Activated CD4-positive, alpha-beta memory T cell treated with anti-CD3 and anti-CD28 coated beads for 36 hours (primary cell): ENCODE data around the gene LTF. TPM values are rescaled to one million over a fixed set of nuclear protein-coding genes. Genes with fewer than 3 reads are reported as not detected.
"Not testable (repeated sequence)": the region's sequence is repeated elsewhere in the genome, so short reads cannot be mapped to it uniquely, and the experiment has no call there.

Experiments
- CTCF ChIA-PET: fragments of 350-600 bp; sonication (Branson Sonifier 250); formaldehyde crosslinking; loops from one replicate; lab custom pipeline; 2021; ENCODE audit warnings: antibody characterized with exemption, inconsistent platforms; lab: Charles Lee
- POLR2A ChIA-PET: fragments of 350-600 bp; sonication (Branson Sonifier 250); formaldehyde crosslinking; loops from one replicate; lab custom pipeline; 2021; ENCODE audit warnings: antibody characterized with exemption; lab: Charles Lee
- DNase-seq: peaks from one replicate; pipeline ENCODE4 v3.0.0-alpha.2; 2020
- H3K27ac Mint-ChIP-seq: one replicate; pipeline ENCODE4 v1.8.0; 2021; ENCODE audit warnings: mixed read lengths
- H3K27me3 Mint-ChIP-seq: one replicate; pipeline ENCODE4 v1.8.0; 2021; ENCODE audit warnings: mixed read lengths
- H3K36me3 Mint-ChIP-seq: one replicate; pipeline ENCODE4 v1.8.0; 2021; ENCODE audit warnings: mixed read lengths
- H3K4me1 Mint-ChIP-seq: one replicate; pipeline ENCODE4 v1.8.0; 2021; ENCODE audit warnings: low read depth, mixed read lengths
- H3K4me3 Mint-ChIP-seq: one replicate; pipeline ENCODE4 v1.8.0; 2021; ENCODE audit warnings: mild to moderate bottlenecking, mixed read lengths
- H3K9me3 Mint-ChIP-seq: one replicate; pipeline ENCODE4 v1.8.0; 2021; ENCODE audit warnings: mixed read lengths
- intact Hi-C: fragments of 100-400 bp; cut with micrococcal nuclease; formaldehyde crosslinking; loops from one replicate; pipeline ENCODE4 v1.15.1; 2023
- total RNA-seq, 2 experiments: library from RNA; stranded (reverse); gene quantifications; one replicate each; pipeline ENCODE4 v1.2.3, GENCODE V29; 2021

Gene LTF
- total RNA-seq, 2 experiments from 2014 or later = not detected

- peaks cover 5% of the 10 kb centered on the region for H3K4me1 Mint-ChIP-seq
- no peaks in the 10 kb centered on the region for H3K27me3 Mint-ChIP-seq
- DNase-seq = no peak
- POLR2A ChIA-PET = no interaction called here
- H3K27ac Mint-ChIP-seq = no peak overlapping the region
- no peak overlapping the region for H3K4me3 Mint-ChIP-seq
- no peaks in the 10 kb centered on the region for H3K36me3 Mint-ChIP-seq
- CTCF ChIA-PET = interaction anchor here (1.0 to 5.0 kb wide), 3 partner anchors 10 to 131 kb away, joined by 3 to 40 read pairs (median 37); no protein-coding TSS in a partner anchor
- H3K9me3 Mint-ChIP-seq = peaks cover 3% of the 10 kb centered on the region
- intact Hi-C loops = no loop called here
These were observed 34.3 kb upstream of the LTF start for GRCh38 chr3:46498916-46499519.

- Mint-ChIP-seq H3K36me3 (no peaks in the 10 kb centered on the region), H3K4me3 (no peak within 1 kb of the TSS), H3K4me1 (peaks cover 3% of the 10 kb centered on the region), H3K27me3 (no peaks in the 10 kb centered on the region), H3K27ac (no peak within 1 kb of the TSS), H3K9me3 (no peaks in the 10 kb centered on the region)
- ChIA-PET POLR2A (no interaction called here), CTCF (interaction anchor here (0.6 to 5.0 kb wide), 6 partner anchors 9 to 1181 kb away, joined by 3 to 40 read pairs (median 12); no protein-coding TSS in a partner anchor)
- intact Hi-C loops = no loop called here
- no peak for DNase-seq
These were observed 33.0 kb upstream of the LTF start, which contains the start of gene RTP3 for GRCh38 chr3:46497556-46498265. RTP3 (plus strand) TSS chr3:46497976; CDS start chr3:46498063, 87 bp downstream.

GRCh38 chr3:46496746-46497555 is 32.2 kb upstream of the LTF start:
- no peaks in the 10 kb centered on the region for H3K27me3 Mint-ChIP-seq
- H3K4me3 Mint-ChIP-seq = no peak overlapping the region
- no peaks in the 10 kb centered on the region for H3K9me3 Mint-ChIP-seq
- H3K36me3 Mint-ChIP-seq = no peaks in the 10 kb centered on the region
- ChIA-PET CTCF (interaction anchor here (0.9 to 5.0 kb wide), 9 partner anchors 8 to 320 kb away, joined by 3 to 40 read pairs (median 4); no protein-coding TSS in a partner anchor), POLR2A (no interaction called here)
- peak; percentile 62 for DNase-seq
- no peak overlapping the region for H3K27ac Mint-ChIP-seq
- H3K4me1 Mint-ChIP-seq = peaks cover 3% of the 10 kb centered on the region
- intact Hi-C loops = loop anchor here (1.0 kb wide), 1 partner anchor 61 kb away; no protein-coding TSS in a partner anchor

- POLR2A ChIA-PET = no interaction called here
- intact Hi-C loops = loop anchor here (1.0 kb wide), 1 partner anchor 62 kb away; no protein-coding TSS in a partner anchor
- no peak for DNase-seq
These were observed 31.3 kb upstream of the LTF start for GRCh38 chr3:46495901-46496456.

GRCh38 chr3:46494491-46494890 is 29.8 kb upstream of the LTF start:
- H3K4me1 Mint-ChIP-seq, H3K4me3 Mint-ChIP-seq, H3K27me3 Mint-ChIP-seq, DNase-seq, H3K9me3 Mint-ChIP-seq, H3K36me3 Mint-ChIP-seq, POLR2A ChIA-PET, CTCF ChIA-PET, H3K27ac Mint-ChIP-seq, intact Hi-C loops: not testable (repeated sequence)

More at GRCh38 chr3:46495901-46496456, 31.3 kb upstream of the LTF start:
- H3K4me1 Mint-ChIP-seq = peaks cover 3% of the 10 kb centered on the region
- H3K9me3 Mint-ChIP-seq = no peaks in the 10 kb centered on the region
- H3K4me3 Mint-ChIP-seq = no peak overlapping the region
- no peaks in the 10 kb centered on the region for H3K36me3 Mint-ChIP-seq
- CTCF ChIA-PET = interaction anchor here (0.6 to 4.7 kb wide), 8 partner anchors 13 to 1151 kb away, joined by 3 to 37 read pairs (median 4); no protein-coding TSS in a partner anchor
- no peak overlapping the region for H3K27ac Mint-ChIP-seq
- H3K27me3 Mint-ChIP-seq = no peaks in the 10 kb centered on the region

- Mint-ChIP-seq H3K4me3 (no peak overlapping the region), H3K36me3 (no peaks in the 10 kb centered on the region), H3K9me3 (no peaks in the 10 kb centered on the region), H3K27ac (no peak overlapping the region), H3K4me1 (peaks cover 11% of the 10 kb centered on the region), H3K27me3 (no peaks in the 10 kb centered on the region)
- intact Hi-C loops = no loop called here
- ChIA-PET POLR2A (no interaction called here), CTCF (interaction anchor here (1.4 to 7.0 kb wide), 3 partner anchors 9 to 137 kb away, joined by 4 to 168 read pairs (median 8); no protein-coding TSS in a partner anchor)
- DNase-seq = no peak
These were observed 28.3 kb upstream of the LTF start for GRCh38 chr3:46492890-46493547.

GRCh38 chr3:46491089-46492070 is 26.7 kb upstream of the LTF start:
- intact Hi-C loops = no loop called here
- ChIA-PET POLR2A (no interaction called here), CTCF (interaction anchor here (0.9 to 7.0 kb wide), 4 partner anchors 10 to 139 kb away, joined by 3 to 168 read pairs (median 6); no protein-coding TSS in a partner anchor)
- H3K9me3 Mint-ChIP-seq = no peaks in the 10 kb centered on the region
- H3K4me1 Mint-ChIP-seq = peaks cover 11% of the 10 kb centered on the region
- no peak overlapping the region for H3K27ac Mint-ChIP-seq
- no peaks in the 10 kb centered on the region for H3K27me3 Mint-ChIP-seq
- no peaks in the 10 kb centered on the region for H3K36me3 Mint-ChIP-seq
- DNase-seq = no peak
- H3K4me3 Mint-ChIP-seq = no peak overlapping the region

- no peak for DNase-seq
- Mint-ChIP-seq H3K27me3 (no peaks in the 10 kb centered on the region), H3K9me3 (no peaks in the 10 kb centered on the region), H3K27ac (no peak overlapping the region), H3K36me3 (no peaks in the 10 kb centered on the region), H3K4me3 (no peak overlapping the region), H3K4me1 (peaks cover 11% of the 10 kb centered on the region)
- ChIA-PET CTCF (interaction anchor here (0.5 to 7.0 kb wide), 10 partner anchors 12 to 140 kb away, joined by 3 to 250 read pairs (median 10); no protein-coding TSS in a partner anchor), POLR2A (no interaction called here)
- intact Hi-C loops = no loop called here
These were observed 25.8 kb upstream of the LTF start for GRCh38 chr3:46490338-46491084.

GRCh38 chr3:46489875-46490274 is 25.2 kb upstream of the LTF start:
- H3K36me3 Mint-ChIP-seq = no peaks in the 10 kb centered on the region
- CTCF ChIA-PET = interaction anchor here (0.5 to 7.0 kb wide), 17 partner anchors 9 to 785 kb away, joined by 3 to 250 read pairs (median 8); partner anchors contain the start of genes ALS2CL and RTP3
- H3K4me3 Mint-ChIP-seq = no peak overlapping the region
- no peaks in the 10 kb centered on the region for H3K9me3 Mint-ChIP-seq
- H3K27ac Mint-ChIP-seq = no peak overlapping the region
- H3K4me1 Mint-ChIP-seq = peaks cover 11% of the 10 kb centered on the region
- H3K27me3 Mint-ChIP-seq = no peaks in the 10 kb centered on the region
- intact Hi-C loops = loop anchor here (5.0 kb wide), 2 partner anchors 47 to 207 kb away; no protein-coding TSS in a partner anchor
- POLR2A ChIA-PET = interaction anchor here (1.2 kb wide), 1 partner anchor 140 kb away, joined by 4 read pairs; no protein-coding TSS in a partner anchor
- DNase-seq = no peak
